Measurements from ENCODE around the gene ERI3. TPM values are rescaled to one million over a fixed set of nuclear protein-coding genes. Genes with fewer than 3 reads are reported as not detected.

ERI3 gene
- total and polyA plus RNA-seq, 2 of the 4 experiments (the other 2 are of a cell fraction), result 56.6 to 70.9 TPM

DNA sequence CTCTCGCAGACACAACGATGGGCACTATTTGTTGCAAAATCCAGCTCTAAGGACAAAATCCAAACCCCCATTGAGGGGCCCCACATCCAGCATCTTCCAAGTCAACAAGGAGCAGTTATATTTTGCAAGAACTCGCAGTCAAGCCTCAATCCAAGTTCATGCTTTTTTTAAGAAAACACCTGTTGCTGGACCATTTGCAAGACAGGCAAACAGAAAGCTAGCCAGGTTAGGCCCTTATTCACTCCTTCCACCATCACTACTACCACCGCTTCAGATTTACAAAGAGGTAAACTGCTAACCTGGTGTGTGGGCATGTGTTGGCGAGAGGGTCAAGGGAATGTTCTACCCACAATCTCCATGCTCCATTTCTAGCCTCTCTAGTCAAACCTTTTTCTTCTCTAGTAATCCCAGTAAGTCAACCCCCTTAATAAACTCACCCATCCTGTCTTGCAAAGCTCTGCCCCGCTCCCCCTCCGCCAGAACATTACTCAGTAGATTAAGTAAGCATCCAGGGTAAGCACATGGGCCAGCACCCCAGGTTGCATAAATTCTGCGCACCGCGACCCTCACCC, 703 bp downstream of the ERI3 start:
- peak overlapping the region; percentile 86 for H2AK9ac ChIP-seq (replicated peaks; ENCODE audit: low read depth, low read length, poor library complexity)
- H3K9ac ChIP-seq (ENCODE audit: low read depth, low read length), result peak overlapping the region; percentile 61
- H4K8ac ChIP-seq (ENCODE audit: low read depth in 2 of 2, low read length in 2 of 2), result peak overlapping the region; percentile 48 to 59; a peak in 1 of 4 replicates
- H4K20me1 ChIP-seq (ENCODE audit: insufficient read depth, low read length), result 0 out of 2 replicates have a peak, but pooled peaks cover 3% of the 10 kb centered on the region
- H2BK15ac ChIP-seq (ENCODE audit: low read depth, low read length), result no peak overlapping the region
- ChIA-PET POLR2A (ENCODE audit: unreplicated experiment) (no interaction called here), CTCF (no interaction called here)
- H2AFZ ChIP-seq (replicated peaks; ENCODE audit: low read length, poor library complexity), result peak overlapping the region; percentile 93
- TF ChIP-seq RCOR1 (IDR thresholded peaks at IDR 0.05; ENCODE audit: insufficient replicate concordance, low read length) (no peak), MAZ (IDR thresholded peaks at IDR 0.05; ENCODE audit: borderline replicate concordance, low read depth, low read length) (no peak), CEBPB (IDR thresholded peaks at IDR 0.05; ENCODE audit: low read depth, low read length) (peak; percentile 12; the same call in 1 of the 2 replicates), ELK1 (IDR thresholded peaks at IDR 0.05; ENCODE audit: borderline replicate concordance, low read depth, low read length) (no peak)
- peak overlapping the region; percentile 85 for H3K14ac ChIP-seq (replicated peaks; ENCODE audit: low read depth, low read length)
- peaks cover 8% of the 10 kb centered on the region for H3K9me1 ChIP-seq (ENCODE audit: insufficient read depth, low read length)
- no peak overlapping the region for H4K91ac ChIP-seq (ENCODE audit: insufficient read depth, low read depth, low read length)
- intact Hi-C loops (cut with micrococcal nuclease) (loop anchor here (2.0 kb wide), 1 partner anchor 26 kb away; no protein-coding TSS in a partner anchor), dilution Hi-C loops (cut with HindIII; ENCODE audit: low sequenced_read_pairs, unreplicated experiment) (no loop called here), in situ Hi-C loops (cut with MboI; ENCODE audit: low sequenced_read_pairs) (no loop called here)
- H2BK20ac ChIP-seq (ENCODE audit: low read depth, low read length), result no peak overlapping the region
- peak overlapping the region; percentile 100 for H3K4me2 ChIP-seq (ENCODE audit: low read depth, low read length)
- 0 out of 2 replicates have a peak overlapping the region, but pooled peaks have one; percentile 31 for H2AK5ac ChIP-seq (ENCODE audit: low read depth, low read length)
- H3K27ac ChIP-seq (ENCODE audit: insufficient read depth, low read length), result peak overlapping the region; percentile 41
- H3K4me3 ChIP-seq (ENCODE audit: insufficient read depth, low read depth, low read length), result peak overlapping the region; percentile 81
- WGBS, 2 experiments (ENCODE audit: extremely low coverage in 2 of 2, insufficient read length in 1 of 2), result 43% methylated on average over 1 of the region's 10 CpGs; no CpG with 5 or more reads in 1 of the 2 experiments
- peak; percentile 21 for ATAC-seq (ENCODE audit: low read depth)
- H3K18ac ChIP-seq (ENCODE audit: low read depth, low read length), result no peak overlapping the region
- no peak overlapping the region; the same call in 1 of the 2 replicates for H3K56ac ChIP-seq (ENCODE audit: extremely low read depth, insufficient read depth, low read length)
- BruUV-seq (replicated peaks), result no TSS peak
- no peaks in the 10 kb centered on the region for H3K27me3 ChIP-seq (ENCODE audit: control insufficient read depth, insufficient read depth, low read length)
- H4K5ac ChIP-seq (ENCODE audit: low read depth, low read length), result peak overlapping the region; percentile 60; the same call in 1 of the 2 replicates
- DNase-seq, result peak; percentile 35
- H3K9me3 ChIP-seq (ENCODE audit: control insufficient read depth, insufficient read depth, low read length), result no peaks in the 10 kb centered on the region
- peaks cover 30 to 31% of the 10 kb centered on the region in 2 experiments for H3K79me1 ChIP-seq (ENCODE audit: low read depth in 1 of 2, low read length in 2 of 2)
- no peaks in the 10 kb centered on the region for H3K36me3 ChIP-seq (ENCODE audit: control insufficient read depth, insufficient read depth, low read length)
- H2BK5ac ChIP-seq (ENCODE audit: low read depth, low read length, poor library complexity, severe bottlenecking), result no peak overlapping the region
- no peak overlapping the region; the same call in 1 of the 2 replicates for H2BK120ac ChIP-seq (ENCODE audit: low read depth, low read length)
- H3K4me1 ChIP-seq (ENCODE audit: control insufficient read depth, insufficient read depth, low read length), result peaks cover 3% of the 10 kb centered on the region
- peak overlapping the region; percentile 48; the same call in 1 of the 2 replicates for H3K23ac ChIP-seq (ENCODE audit: low read depth, low read length)
- no peak overlapping the region for H3K4ac ChIP-seq (ENCODE audit: low read depth, low read length)

Measured in IMR-90 (cell line).